Mesendoderm (in vitro differentiated cells): ENCODE data around the gene NEURL1B.
"Not testable (repeated sequence)": the region's sequence is repeated elsewhere in the genome, so short reads cannot be mapped to it uniquely, and the experiment has no call there.

ENCODE experiments used
- DNase-seq: peaks from one replicate; pipeline ENCODE4 v3.0.0; 2013
- H2AK5ac ChIP-seq: 2 replicates; pipeline ENCODE4 v1.6.1; 2013; ENCODE audit warnings: low read length, inconsistent platforms
- H2BK120ac ChIP-seq: 2 replicates; pipeline ENCODE4 v1.6.1; 2013; ENCODE audit warnings: low read depth, mild to moderate bottlenecking, low read length, moderate library complexity, mixed read lengths
- H2BK15ac ChIP-seq: replicated peaks from 2 replicates; pipeline ENCODE4 v1.6.1; 2013; ENCODE audit warnings: low read depth, mild to moderate bottlenecking, moderate library complexity
- H2BK5ac ChIP-seq: 2 replicates; pipeline ENCODE4 v1.6.1; 2013; ENCODE audit warnings: low read length, inconsistent platforms
- H3K18ac ChIP-seq: 2 replicates; pipeline ENCODE4 v1.6.1; 2013; ENCODE audit warnings: mild to moderate bottlenecking, low read length, mixed read lengths
- H3K23ac ChIP-seq: one replicate; pipeline ENCODE4 v1.6.1; 2013; ENCODE audit warnings: low read length
- H3K27ac ChIP-seq: 2 replicates; pipeline ENCODE4 v1.5.1; 2013; ENCODE audit warnings: low read depth, mild to moderate bottlenecking, inconsistent platforms, low read length, moderate library complexity
- H3K27me3 ChIP-seq: 2 replicates; pipeline ENCODE4 v1.6.1; 2013; ENCODE audit warnings: low read length, control low read depth, mild to moderate bottlenecking, inconsistent platforms; ENCODE audit not compliant: insufficient read depth, poor library complexity
- H3K36me3 ChIP-seq: 2 replicates; pipeline ENCODE4 v1.6.1; 2013; ENCODE audit warnings: low read length, inconsistent platforms; ENCODE audit not compliant: control insufficient read depth, insufficient read depth
- H3K4ac ChIP-seq: one replicate; pipeline ENCODE4 v1.6.1; 2013; ENCODE audit warnings: low read depth, mild to moderate bottlenecking, low read length, moderate library complexity
- H3K4me1 ChIP-seq: 2 replicates; pipeline ENCODE4 v1.6.1; 2013; ENCODE audit warnings: low read depth, low read length, inconsistent platforms; ENCODE audit not compliant: control insufficient read depth
- H3K4me2 ChIP-seq: 2 replicates; pipeline ENCODE4 v1.6.1; 2013; ENCODE audit warnings: low read length
- H3K4me3 ChIP-seq: 2 replicates; pipeline ENCODE4 v1.5.1; 2013; ENCODE audit warnings: mild to moderate bottlenecking, low read length
- H3K56ac ChIP-seq: one replicate; pipeline ENCODE4 v1.6.1; 2013; ENCODE audit warnings: low read length
- H3K79me1 ChIP-seq: 2 replicates; pipeline ENCODE4 v1.6.1; 2013; ENCODE audit warnings: low read length, inconsistent platforms
- H3K79me2 ChIP-seq: 2 replicates; pipeline ENCODE4 v1.6.1; 2013; ENCODE audit warnings: mild to moderate bottlenecking, low read length; ENCODE audit not compliant: control insufficient read depth, insufficient read depth
- H3K9ac ChIP-seq: 2 replicates; pipeline ENCODE4 v1.6.1; 2013; ENCODE audit warnings: low read length, inconsistent platforms
- H4K5ac ChIP-seq: one replicate; pipeline ENCODE4 v1.6.1; 2013; ENCODE audit warnings: low read length
- H4K8ac ChIP-seq: one replicate; pipeline ENCODE4 v1.6.1; 2013; ENCODE audit warnings: low read depth, mild to moderate bottlenecking, control low read depth, low read length, moderate library complexity
- WGBS: extraction: QIAGEN DNeasy Blood & Tissue Kit; methylation state at CpG from one replicate; pipeline ENCODE4 v1.1.7; 2013; ENCODE audit warnings: low lambda C conversion rate, missing lambda C conversion rate; ENCODE audit not compliant: insufficient coverage; ENCODE audit errors: extremely low coverage; 5-methylcytosine and 5-hydroxymethylcytosine counted together

The NEURL1B gene

GRCh38 chr5:172676914-172677475 is 35.9 kb downstream of the NEURL1B start:
- H4K8ac ChIP-seq, result no peak overlapping the region
- WGBS, result no CpG with 5 or more reads among the region's 15 CpGs
- H2BK15ac ChIP-seq, result no peak overlapping the region
- no peaks in the 10 kb centered on the region for H3K79me1 ChIP-seq
- no peak overlapping the region for H3K27ac ChIP-seq
- H2BK5ac ChIP-seq, result no peak overlapping the region
- H4K5ac ChIP-seq, result no peak overlapping the region
- H3K56ac ChIP-seq, result no peak overlapping the region
- no peak overlapping the region for H2BK120ac ChIP-seq
- no peak overlapping the region for H3K23ac ChIP-seq
- H3K79me2 ChIP-seq, result no peaks in the 10 kb centered on the region
- no peak overlapping the region for H3K9ac ChIP-seq
- no peaks in the 10 kb centered on the region for H3K27me3 ChIP-seq
- H3K4me3 ChIP-seq, result no peak overlapping the region
- H3K18ac ChIP-seq, result no peak overlapping the region
- no peak overlapping the region for H2AK5ac ChIP-seq
- H3K4ac ChIP-seq, result no peak overlapping the region
- H3K4me1 ChIP-seq, result no peaks in the 10 kb centered on the region
- H3K36me3 ChIP-seq, result no peaks in the 10 kb centered on the region
- no peak for DNase-seq
- H3K4me2 ChIP-seq, result no peak overlapping the region

GRCh38 chr5:172678362-172678874 is 37.4 kb downstream of the NEURL1B start:
- not testable (repeated sequence) for H3K27me3 ChIP-seq, H3K56ac ChIP-seq, H3K4me2 ChIP-seq, H3K23ac ChIP-seq, H3K18ac ChIP-seq, H3K79me1 ChIP-seq, H4K8ac ChIP-seq, H2BK15ac ChIP-seq, H3K4me3 ChIP-seq, H2AK5ac ChIP-seq, H3K4me1 ChIP-seq, H3K9ac ChIP-seq, H4K5ac ChIP-seq, H2BK120ac ChIP-seq, H3K27ac ChIP-seq, H3K4ac ChIP-seq, DNase-seq, H3K36me3 ChIP-seq, H2BK5ac ChIP-seq, H3K79me2 ChIP-seq
- WGBS, result no CpG with 5 or more reads among the region's 5 CpGs

- no peak overlapping the region for H4K5ac ChIP-seq
- H3K4me3 ChIP-seq, result no peak overlapping the region
- H2AK5ac ChIP-seq, result no peak overlapping the region
- WGBS, result no CpG with 5 or more reads among the region's 7 CpGs
- H3K18ac ChIP-seq, result no peak overlapping the region
- no peaks in the 10 kb centered on the region for H3K79me2 ChIP-seq
- no peak for DNase-seq
- H2BK120ac ChIP-seq, result no peak overlapping the region
- H3K4ac ChIP-seq, result no peak overlapping the region
- H3K4me2 ChIP-seq, result no peak overlapping the region
- no peak overlapping the region for H3K9ac ChIP-seq
- no peak overlapping the region for H3K56ac ChIP-seq
- H3K27ac ChIP-seq, result no peak overlapping the region
- no peaks in the 10 kb centered on the region for H3K4me1 ChIP-seq
- no peaks in the 10 kb centered on the region for H3K36me3 ChIP-seq
- H2BK5ac ChIP-seq, result no peak overlapping the region
- no peaks in the 10 kb centered on the region for H3K79me1 ChIP-seq
- H3K27me3 ChIP-seq, result peaks cover 3% of the 10 kb centered on the region
- no peak overlapping the region for H2BK15ac ChIP-seq
- no peak overlapping the region for H4K8ac ChIP-seq
- H3K23ac ChIP-seq, result no peak overlapping the region
Observed at GRCh38 chr5:172678902-172679301, 37.8 kb downstream of the NEURL1B start.

- Histone ChIP-seq H2BK120ac (no peak overlapping the region), H3K9ac (no peak overlapping the region), H3K4me2 (no peak overlapping the region), H3K27me3 (peaks cover 3% of the 10 kb centered on the region), H3K18ac (no peak overlapping the region), H3K56ac (no peak overlapping the region), H2AK5ac (no peak overlapping the region), H3K23ac (no peak overlapping the region), H3K4me3 (no peak overlapping the region), H3K27ac (no peak overlapping the region), H3K4ac (no peak overlapping the region), H4K5ac (no peak overlapping the region), H3K79me2 (no peaks in the 10 kb centered on the region), H4K8ac (no peak overlapping the region), H2BK15ac (no peak overlapping the region), H3K79me1 (no peaks in the 10 kb centered on the region), H2BK5ac (no peak overlapping the region), H3K4me1 (no peaks in the 10 kb centered on the region), H3K36me3 (no peaks in the 10 kb centered on the region)
- no CpG with 5 or more reads among the region's 8 CpGs for WGBS
- no peak for DNase-seq
Observed at GRCh38 chr5:172679628-172680212, 38.7 kb downstream of the NEURL1B start.

- DNase-seq, result peak; percentile 36
- Histone ChIP-seq H3K79me2 (no peaks in the 10 kb centered on the region), H2AK5ac (no peak overlapping the region), H3K27ac (no peak overlapping the region), H2BK5ac (no peak overlapping the region), H3K36me3 (no peaks in the 10 kb centered on the region), H3K9ac (no peak overlapping the region), H4K5ac (no peak overlapping the region), H3K4me3 (no peak overlapping the region), H3K18ac (no peak overlapping the region), H2BK15ac (no peak overlapping the region), H3K27me3 (peaks cover 3% of the 10 kb centered on the region), H3K56ac (no peak overlapping the region), H3K23ac (no peak overlapping the region), H4K8ac (no peak overlapping the region), H3K79me1 (no peaks in the 10 kb centered on the region), H2BK120ac (no peak overlapping the region), H3K4ac (no peak overlapping the region), H3K4me1 (no peaks in the 10 kb centered on the region), H3K4me2 (no peak overlapping the region)
- WGBS, result no CpG with 5 or more reads among the region's 5 CpGs
Observed at GRCh38 chr5:172680921-172681320, 39.9 kb downstream of the NEURL1B start.

GRCh38 chr5:172681421-172681820 is 40.4 kb downstream of the NEURL1B start:
- Histone ChIP-seq H3K4me1 (no peaks in the 10 kb centered on the region), H3K18ac (no peak overlapping the region), H3K4me2 (no peak overlapping the region), H3K4ac (no peak overlapping the region), H4K8ac (no peak overlapping the region), H2AK5ac (no peak overlapping the region), H3K79me1 (no peaks in the 10 kb centered on the region), H3K36me3 (no peaks in the 10 kb centered on the region), H3K23ac (no peak overlapping the region), H2BK15ac (no peak overlapping the region), H3K27me3 (peaks cover 3% of the 10 kb centered on the region), H3K4me3 (no peak overlapping the region), H4K5ac (no peak overlapping the region), H2BK5ac (no peak overlapping the region), H3K56ac (no peak overlapping the region), H3K79me2 (no peaks in the 10 kb centered on the region), H3K27ac (no peak overlapping the region), H2BK120ac (no peak overlapping the region), H3K9ac (no peak overlapping the region)
- no peak for DNase-seq
- no CpG with 5 or more reads among the region's 4 CpGs for WGBS
